G401 (cell line): ENCODE results near the gene RPTOR. TPM values are rescaled to one million over a fixed set of nuclear protein-coding genes. Genes with fewer than 3 reads are reported as not detected.
"Not testable (repeated sequence)": the region's sequence is repeated elsewhere in the genome, so short reads cannot be mapped to it uniquely, and the experiment has no call there.

ENCODE experiments used
- DNase-seq: peaks from one replicate; pipeline ENCODE4 v3.0.0-alpha.2; 2015; ENCODE audit warnings: low spot score
- in situ Hi-C: cut with HindIII; loops from 2 replicates; pipeline ENCODE4 v1.10.0; 2016; ENCODE audit warnings: low sequenced_read_pairs, mixed read lengths
- total RNA-seq: library from RNA; depleted of rRNA; stranded (reverse); fragments of >200 nt; shearing (Covaris generic); gene quantifications from 2 replicates; pipeline ENCODE4 v1.2.3, GENCODE V29; 2014; rRNA removed

RPTOR gene
- 25.9 and 27.7 TPM in 2 replicates for total RNA-seq

- in situ Hi-C loops = no loop called here
- peak; percentile 92 for DNase-seq
Observed at GRCh38 chr17:80544655-80545498, at the start of gene RPTOR. Gene RPTOR (plus strand): TSS chr17:80544838. CDS start chr17:80545630, 792 bp downstream.

- no peak for DNase-seq
- in situ Hi-C loops = no loop called here
Observed at GRCh38 chr17:80497726-80498241, 46.9 kb upstream of the RPTOR start.

- peak; percentile 70 for DNase-seq
- in situ Hi-C loops = no loop called here
Observed at GRCh38 chr17:80498242-80498919, 46.3 kb upstream of the RPTOR start.

DNA sequence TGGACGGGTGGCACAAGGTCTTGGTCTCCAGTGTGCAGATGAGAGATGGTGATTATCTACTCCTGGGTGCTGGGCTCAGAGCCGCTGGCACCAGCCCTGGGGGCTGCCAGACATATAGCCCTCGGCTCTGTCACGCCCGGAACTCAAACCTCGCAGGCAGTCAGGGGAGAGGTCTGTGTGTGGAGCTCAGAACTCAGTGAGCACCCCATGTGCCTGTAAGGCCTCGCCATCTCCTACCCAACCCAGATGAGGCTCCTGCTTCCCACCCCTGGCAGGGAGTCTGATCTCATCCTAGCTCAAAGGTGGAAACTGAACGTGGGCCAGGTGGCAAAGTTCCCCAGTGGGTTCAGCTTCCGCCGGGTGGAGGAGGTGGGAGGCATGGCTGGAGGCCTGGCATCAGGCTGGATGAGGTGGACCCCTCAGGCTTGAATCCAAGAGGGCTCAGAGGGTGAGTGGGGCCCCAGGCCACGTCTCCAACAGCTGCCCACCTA is 45.7 kb upstream of the RPTOR start:
- in situ Hi-C loops = no loop called here
- no peak for DNase-seq

DNA sequence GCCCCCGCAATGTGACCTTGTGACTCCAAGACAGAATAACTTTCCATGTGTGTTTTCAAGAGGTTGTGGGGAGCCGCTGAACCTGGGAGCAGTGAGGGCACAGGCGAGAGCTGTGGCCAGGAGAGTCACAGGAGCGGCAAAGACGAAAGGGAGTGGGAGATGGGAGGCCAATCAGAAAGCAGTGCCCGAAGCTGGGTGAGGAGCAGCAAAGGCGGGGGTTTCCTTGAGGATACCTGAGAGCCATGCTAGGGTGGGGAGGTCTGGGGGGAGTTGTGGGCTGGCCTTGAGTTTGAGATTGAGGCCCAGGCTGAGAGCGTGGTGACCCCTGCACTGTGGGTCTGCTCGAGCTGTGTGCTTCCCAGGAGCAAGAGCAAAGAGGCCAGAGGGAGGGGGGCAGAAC is 45.1 kb upstream of the RPTOR start:
- in situ Hi-C loops = no loop called here
- no peak for DNase-seq

GRCh38 chr17:80499961-80500665 is 44.5 kb upstream of the RPTOR start:
- DNase-seq = peak; percentile 44
- in situ Hi-C loops = no loop called here

DNA sequence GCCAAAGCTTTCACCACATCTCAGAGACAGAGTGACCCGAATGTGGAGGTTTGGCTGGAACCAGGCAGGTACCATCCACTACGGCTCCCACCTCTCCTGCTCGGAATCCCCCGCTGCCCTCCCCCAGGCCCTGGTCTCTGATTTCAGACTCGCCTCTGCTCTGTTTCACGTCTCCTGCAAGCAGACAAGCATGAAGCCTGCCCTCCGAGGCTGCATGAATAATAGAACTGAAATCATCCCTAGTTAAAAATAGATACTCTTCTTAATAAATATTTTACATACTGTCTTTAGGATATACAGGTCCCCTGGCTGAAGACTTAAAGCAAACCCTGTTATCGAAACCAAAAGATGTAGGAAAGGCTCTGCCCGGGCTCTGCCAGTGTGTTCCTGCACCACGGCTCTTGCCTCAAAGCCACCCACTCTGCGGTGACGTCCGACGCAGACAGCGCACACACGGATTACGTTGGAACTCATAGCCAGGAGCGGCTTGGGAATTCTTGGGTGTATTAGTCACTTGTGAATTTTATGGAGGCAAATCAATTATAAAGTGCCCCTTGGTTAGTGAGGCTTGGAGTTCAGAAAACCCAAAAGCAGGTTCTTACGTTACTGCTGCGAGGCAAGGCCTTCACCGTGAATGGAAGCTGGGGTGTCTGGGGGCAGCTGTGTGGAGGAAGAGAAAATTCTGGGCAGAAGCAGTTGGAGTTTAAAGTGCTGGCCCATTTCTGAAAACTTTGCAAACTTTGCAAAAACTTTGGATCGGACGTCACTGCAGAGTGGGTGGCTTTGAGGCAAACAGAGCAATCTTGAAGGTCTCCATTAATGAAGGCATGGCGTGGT is 42.7 kb upstream of the RPTOR start:
- in situ Hi-C loops = no loop called here
- DNase-seq = no peak

DNA sequence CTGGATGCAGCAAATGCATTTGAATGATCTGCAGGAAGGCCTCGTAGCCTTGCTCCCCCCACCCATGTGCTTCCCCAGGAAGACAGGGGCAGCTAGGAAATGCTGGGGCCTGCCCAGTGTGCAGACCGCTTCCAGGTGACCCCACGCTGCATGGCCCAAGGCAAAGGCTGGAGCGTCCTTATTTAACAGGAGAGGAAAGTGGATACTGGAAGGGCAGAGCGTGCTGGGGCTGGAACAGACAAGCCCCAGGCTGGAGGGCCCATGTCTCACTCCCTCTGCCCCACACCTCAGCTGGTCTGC is 42.1 kb upstream of the RPTOR start:
- no peak for DNase-seq
- in situ Hi-C loops = no loop called here

- no peak for DNase-seq
- in situ Hi-C loops = no loop called here
Observed at GRCh38 chr17:80503031-80503430, 41.6 kb upstream of the RPTOR start.

GRCh38 chr17:80503921-80504320 is 40.7 kb upstream of the RPTOR start:
- DNase-seq = no peak
- in situ Hi-C loops = no loop called here

- no peak for DNase-seq
- in situ Hi-C loops = no loop called here
Observed at GRCh38 chr17:80504686-80505413, 39.8 kb upstream of the RPTOR start.

GRCh38 chr17:80507177-80507576 is 37.5 kb upstream of the RPTOR start:
- DNase-seq, in situ Hi-C loops: not testable (repeated sequence)

DNA sequence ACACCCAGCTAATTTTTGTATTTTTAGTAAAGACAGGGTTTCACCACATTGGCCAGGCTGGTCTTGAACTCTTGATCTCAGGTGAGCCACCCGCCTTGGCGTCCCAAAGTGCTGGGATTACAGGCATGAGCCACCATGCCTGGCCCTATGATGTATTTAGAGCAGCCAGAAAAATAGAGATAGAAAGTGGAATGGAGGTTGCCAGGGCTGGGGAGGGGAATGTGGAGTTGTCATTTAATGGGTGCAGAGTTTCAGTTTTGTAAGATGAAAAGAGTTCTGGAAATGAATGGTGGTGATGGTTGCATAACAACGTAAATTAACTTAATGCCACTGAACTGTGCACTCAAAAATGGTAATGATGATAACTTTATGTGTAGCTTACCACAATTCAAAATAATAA is 36.7 kb upstream of the RPTOR start:
- in situ Hi-C loops = no loop called here
- no peak for DNase-seq

DNA sequence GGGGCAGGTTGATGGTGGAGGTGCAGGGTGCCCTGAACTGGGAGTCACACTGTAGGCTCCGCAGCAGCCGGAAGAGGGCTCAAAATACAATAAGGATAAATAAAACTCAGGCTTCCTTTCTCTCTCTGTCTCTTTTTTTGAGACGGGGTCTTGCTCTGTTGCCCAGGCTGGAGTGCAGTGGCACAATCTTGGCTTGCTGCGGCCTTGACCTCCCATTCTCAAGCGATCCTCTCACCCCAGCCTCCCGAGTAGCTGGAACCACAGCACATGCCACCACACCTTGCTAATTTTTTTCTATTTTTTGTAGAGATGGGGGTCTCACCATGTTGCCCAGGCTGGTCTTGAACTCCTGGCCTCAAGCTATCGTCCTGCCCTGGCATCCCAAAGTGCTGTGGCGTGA is 35.3 kb upstream of the RPTOR start:
- in situ Hi-C loops = no loop called here
- DNase-seq = no peak

- no peak for DNase-seq
- in situ Hi-C loops = no loop called here
Observed at GRCh38 chr17:80510132-80510531, 34.5 kb upstream of the RPTOR start.

DNA sequence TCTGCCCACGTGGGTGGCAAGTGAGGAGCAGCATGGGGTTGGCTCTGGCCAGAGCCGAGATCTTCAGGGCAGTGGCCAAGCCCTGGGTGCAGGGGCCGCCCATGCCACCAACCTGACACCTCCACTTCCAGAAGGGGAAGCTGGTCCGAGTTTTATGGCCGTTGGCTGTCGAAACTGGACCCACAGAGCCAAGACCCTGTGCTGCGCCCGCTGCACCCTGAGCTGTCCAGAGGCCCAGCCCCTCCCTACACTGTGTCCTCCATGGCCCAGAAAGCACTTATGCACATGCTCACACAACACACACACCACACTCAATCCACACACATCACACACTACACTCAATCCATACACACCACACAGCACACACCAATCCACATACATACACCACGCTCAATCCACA is 33.9 kb upstream of the RPTOR start:
- DNase-seq = no peak
- in situ Hi-C loops = no loop called here

DNA sequence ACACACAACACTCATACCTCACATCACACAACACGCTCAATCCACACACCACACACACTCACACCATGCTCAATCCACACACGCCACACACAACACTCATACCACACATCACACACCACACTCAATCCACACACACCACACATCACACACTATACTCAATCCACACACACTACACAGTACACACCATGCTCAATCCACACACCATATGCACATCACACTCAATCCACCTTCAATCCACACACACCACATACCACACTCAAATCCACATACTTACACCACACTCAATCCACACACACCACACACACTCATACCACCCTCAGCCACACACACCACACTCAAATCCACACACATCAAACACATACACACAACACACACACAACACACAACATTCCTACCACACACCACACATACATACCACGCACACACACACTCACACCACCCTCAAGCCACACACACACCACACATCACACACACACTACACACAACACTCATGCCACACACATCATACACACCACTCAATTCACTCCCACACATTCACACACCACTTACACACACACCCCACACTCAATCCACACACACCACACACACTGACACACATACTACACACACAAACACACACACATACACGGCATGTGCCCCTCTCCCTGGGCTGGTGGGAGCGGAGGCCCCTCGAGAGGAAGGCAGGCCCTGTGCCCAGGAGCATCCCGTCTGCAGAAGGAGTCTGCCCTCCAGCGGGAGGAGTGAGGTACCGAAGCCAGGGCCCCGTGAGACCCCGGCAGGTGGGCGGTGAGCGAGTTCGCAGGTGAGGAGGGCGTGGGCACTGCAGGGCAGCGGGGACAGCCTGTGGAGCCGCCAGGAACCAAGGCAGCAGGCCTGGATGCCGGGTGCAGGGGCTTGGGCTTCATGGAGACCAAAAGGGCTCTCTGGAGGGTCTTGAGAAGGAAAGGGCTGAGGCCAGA is 33.1 kb upstream of the RPTOR start:
- in situ Hi-C loops = no loop called here
- no peak for DNase-seq
